Stimulated activated CD8-positive, alpha-beta memory T cell treated with anti-CD3 and anti-CD28 coated beads, Interleukin-4, amount 100 ng/mL, for 4 hours (primary cell): ENCODE measurements around the gene SEC31A.

Source experiments
- DNase-seq, 2 donors: peaks; one replicate each; pipeline ENCODE4 v3.0.0-alpha.2; 2020; ENCODE audit warnings: low read depth in 2 of 2, low spot score in 1 of 2

SEC31A gene

DNA sequence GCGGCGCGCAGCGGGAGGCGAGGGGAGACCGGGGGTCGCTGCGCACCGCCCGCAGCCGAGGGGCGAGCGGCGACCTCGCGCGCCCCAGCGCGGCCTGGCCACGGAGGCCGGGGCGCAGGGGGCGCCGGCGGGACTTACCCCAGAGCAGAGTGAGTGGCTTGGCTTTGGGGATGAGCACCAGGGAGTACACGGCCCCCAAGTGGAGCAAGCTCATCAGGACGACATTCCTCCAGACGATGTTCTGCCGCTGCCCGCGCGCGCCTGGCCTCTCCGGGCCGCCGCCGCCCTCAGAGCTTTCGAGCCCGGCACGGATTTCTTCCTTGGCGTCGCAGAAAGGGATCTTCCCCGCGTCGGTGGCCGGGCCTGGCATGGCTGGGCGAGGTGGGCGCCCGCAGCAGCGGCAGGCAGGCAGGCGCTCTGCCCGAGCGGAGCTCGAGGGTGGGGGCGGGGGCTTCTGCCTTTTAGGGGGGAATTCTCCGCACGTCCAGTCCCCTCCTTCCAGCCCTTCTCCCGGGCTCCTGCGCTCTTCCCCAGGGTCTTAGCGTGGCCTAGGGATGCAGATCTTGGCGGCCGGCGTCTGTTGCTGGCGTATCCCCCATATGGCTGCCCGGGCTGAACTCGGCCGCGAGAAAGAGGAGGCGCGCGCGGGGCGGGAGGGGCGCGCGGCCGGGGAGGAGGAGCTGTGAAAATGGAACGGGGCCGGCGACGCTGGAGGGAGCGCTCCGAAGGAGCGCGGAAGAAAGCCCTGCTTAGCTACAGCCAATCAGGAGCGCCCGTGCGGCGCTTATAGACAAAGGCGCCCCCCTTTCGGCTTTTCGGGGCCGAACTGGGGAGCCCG lies 92.6 kb downstream of the SEC31A start, which contains the start of gene SCD5:
SCD5 (minus strand) TSS at position 629 of the 838 bp plus-strand sequence; CDS start at position 370, 259 bp downstream.
- peak in 1 of 2 donors; percentile 35 for DNase-seq

DNA sequence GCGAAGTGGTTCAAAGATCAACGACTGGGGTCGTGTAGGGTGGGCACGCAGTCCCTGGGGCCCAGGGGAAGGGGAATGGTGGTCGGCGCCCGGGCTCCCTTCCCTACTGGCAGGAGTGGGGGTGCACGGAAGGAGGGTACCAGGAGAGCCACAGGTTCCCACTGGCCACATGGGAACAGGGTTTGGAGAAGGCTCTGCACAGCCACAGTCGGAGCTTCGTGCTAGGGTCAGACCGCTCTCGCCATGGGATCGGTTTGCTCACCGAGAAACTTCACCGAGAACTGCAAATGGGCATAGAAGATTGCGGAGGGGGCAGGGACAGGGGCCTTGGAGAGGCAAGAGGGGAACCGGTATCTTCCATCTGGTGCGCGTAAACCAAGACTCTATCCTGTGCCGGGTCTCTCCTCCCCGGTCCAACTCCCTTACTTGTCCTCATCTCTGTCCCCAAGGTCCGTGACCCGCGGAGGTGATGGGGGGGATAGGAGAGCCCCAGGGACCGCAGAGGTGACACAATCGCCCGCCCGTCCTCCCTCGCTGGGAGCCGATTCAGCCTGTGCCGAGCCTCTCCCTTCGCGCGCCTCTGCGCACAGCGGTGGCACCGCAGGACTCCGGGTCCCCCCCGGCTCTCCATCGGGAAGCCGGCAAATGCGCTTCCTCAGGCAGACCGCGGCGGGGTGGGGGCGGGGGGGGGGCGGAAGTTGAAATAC lies 93.4 kb downstream of the SEC31A start:
- no peak for DNase-seq

DNA sequence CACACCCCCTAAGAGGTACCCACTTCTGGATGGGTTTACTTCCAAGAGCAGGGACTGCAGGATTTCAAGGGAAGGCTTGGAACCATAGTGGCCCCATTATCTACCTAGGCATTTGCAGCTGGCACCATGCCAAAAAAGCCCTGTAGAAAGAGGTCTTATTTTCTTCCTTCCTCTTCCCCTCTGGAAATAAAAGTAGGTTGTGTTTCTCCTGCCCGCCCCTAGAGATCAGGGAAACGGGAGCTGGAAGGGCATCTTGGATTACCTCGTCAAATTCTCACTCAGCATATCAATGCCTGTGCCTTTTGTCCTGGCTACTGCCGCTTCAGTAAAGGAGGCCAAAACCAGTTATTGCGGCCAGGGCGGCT lies 93.9 kb downstream of the SEC31A start:
- no peak for DNase-seq

DNA sequence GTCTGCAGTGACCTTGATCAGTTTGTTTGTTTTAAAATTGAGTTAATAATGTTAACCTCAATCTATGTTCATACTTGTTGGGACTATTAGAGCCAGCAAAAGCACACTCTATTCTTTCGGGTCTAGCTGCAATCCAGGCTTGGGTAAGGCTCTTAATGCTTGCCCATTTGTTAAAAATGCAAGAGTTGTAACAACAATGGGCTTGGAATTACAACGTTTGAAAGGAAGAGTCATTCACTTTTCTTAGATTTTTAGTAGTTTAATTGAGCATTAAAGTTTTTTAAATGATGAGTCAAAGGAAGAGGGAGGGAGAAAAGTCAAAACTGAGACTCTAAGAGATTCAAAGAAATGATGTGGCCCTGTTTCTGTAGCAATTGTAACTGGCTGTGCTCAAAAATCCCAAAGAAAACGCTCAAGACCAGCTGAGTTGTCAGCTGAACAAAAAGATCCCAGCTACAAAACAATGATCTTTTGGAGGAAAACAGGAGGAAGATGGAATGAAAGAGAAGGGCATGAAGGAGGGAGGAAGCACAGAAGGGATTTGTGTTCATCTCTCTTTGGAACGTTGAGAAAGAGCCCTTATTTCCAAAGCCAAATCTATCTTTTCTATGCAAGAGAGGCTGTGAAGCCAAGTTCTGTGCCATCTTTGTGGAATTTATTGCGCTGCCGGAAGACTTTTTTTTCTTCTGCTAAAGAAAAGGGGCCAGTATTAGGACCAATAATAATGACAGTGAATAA lies 97.9 kb downstream of the SEC31A start:
- no peak for DNase-seq

DNA sequence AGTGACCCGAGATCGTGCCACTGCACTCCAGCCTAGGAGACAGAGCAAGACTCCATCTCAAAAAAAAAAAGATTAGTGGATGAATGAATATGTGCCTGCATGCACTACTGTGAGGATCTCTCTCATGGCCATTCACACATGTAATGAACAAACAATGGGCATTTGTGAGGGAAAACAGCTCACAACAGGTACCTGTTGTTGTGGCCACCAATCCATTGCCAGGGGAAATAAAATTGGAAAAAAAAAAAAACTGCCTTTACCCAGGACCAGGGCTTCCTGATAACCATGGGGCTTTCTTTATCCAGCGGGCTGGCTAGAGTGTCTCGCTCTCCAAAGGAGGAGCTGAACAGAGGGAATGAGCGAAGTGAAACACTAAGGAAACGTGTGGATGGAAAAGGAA lies 99.8 kb downstream of the SEC31A start:
- no peak for DNase-seq

DNA sequence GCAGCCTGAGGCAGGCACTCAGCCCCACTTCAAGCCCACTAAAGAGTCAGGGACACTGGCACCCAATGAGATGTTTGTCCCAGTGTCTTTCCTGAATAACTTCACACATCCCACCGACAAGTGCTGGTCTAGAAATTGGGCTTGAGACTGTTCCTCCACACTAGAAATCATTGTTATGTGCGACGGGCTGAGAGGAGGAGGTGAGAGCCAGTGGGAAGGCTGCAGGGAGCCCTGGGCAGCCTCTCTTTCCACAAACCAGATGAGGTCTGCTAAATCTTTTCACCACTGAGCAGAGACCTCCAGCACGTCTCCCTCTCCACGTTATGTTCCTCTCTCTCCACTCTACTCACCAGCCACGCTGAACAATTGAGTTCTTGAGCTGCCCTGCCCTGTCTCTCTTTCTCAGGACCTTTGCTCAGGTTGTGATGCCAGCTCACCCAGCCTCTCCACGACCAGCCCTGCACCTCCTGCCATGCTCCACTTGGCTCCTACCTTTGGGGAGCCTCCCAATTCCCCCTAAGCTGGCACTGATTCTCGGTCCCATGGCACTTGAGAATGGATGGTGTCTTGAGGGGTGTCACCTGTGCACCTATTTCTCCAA lies 100.8 kb downstream of the SEC31A start:
- no peak for DNase-seq

GRCh38 chr4:82789025-82789776 lies 101.8 kb downstream of the SEC31A start:
- no peak for DNase-seq

- no peak for DNase-seq
These were observed 103.6 kb downstream of the SEC31A start for GRCh38 chr4:82787342-82787741.

- no peak for DNase-seq
These were observed 104.1 kb downstream of the SEC31A start for GRCh38 chr4:82786828-82787227.

DNA sequence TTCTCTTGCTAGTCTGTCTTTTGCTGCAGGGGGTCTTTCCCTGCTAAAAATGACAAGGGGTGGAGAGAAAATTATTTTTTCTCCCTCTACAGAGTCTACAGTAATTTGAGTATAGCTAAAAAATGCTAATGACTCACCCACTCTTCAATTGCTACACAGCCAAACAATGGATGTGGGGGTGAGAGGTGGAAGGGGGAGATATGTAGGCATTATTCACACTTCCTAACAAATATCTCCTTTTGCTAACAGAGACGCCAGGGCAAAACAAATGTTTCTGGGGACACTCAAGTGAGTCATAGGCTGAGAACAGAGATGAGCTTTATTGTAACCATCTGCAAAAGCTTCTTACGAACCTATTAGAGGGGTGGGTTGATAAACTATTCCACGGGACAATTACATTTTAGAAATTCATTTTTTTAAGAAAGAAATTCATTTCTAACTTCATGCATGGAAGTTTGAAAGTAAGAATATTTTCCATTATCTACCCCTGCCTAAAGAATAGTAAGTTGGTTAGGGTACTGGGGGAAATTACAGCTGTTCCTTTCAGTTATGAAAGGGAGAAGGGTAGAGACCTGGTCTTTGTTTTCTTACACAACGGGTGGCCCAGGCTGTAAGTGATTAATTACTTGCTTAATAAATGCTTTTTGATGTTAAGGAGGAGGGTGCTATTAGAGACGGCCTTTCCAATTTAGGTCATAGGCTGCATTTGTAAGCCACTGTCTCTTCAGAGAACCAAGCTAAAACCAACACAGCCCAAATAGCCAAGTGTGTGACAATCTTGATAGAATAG lies 105.1 kb downstream of the SEC31A start:
- DNase-seq: no peak

GRCh38 chr4:82784681-82785610 lies 106.0 kb downstream of the SEC31A start:
- DNase-seq: no peak

- no peak for DNase-seq
These were observed 108.2 kb downstream of the SEC31A start for GRCh38 chr4:82782626-82783345.

- no peak for DNase-seq
These were observed 110.2 kb downstream of the SEC31A start for GRCh38 chr4:82780752-82781231.

DNA sequence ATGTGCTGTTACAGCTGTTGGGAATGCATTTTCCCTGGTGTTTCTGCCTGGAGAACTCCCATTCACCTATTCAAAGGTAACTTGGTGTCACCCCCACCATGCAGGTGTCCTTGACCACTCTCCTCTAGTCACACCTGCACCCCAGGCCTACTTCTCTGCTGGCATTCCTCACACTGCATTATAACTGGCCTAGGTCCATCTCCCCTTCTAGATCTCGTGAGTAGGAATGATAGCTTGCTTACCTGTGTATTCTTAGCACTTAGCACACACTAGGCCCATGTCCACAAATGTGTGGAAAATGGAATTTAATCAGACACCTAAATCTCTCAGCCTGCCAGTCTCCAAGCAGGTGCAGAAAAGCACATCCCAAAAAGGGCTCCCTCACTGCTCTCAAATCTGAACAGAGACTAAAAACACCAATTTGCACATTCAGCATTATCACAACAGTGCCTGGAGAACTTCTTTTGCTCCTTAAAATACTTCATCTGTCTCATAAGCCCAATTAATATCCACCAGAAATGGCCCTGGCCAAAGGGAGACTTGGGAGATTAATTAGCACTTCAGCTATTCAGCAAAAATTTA lies 110.7 kb downstream of the SEC31A start:
- DNase-seq: no peak

DNA sequence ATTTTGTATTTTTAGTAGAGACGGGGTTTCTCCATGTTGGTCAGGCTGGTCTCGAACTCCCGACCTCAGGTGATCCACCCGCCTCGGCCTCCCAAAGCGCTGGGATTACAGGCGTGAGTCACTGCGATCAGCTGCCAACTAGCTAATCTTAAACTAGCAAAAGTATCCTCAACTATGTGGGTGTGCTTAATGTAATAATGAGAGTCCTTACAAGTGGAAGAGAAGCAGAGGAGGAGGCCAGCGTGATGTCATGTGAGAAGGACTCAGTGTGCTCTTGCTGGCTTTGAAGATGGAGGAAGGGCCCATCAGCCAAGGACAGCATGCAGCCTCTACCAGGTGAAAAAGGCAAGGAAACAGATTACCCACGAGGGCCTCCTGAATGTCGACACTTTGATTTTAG lies 111.9 kb downstream of the SEC31A start:
- no peak for DNase-seq

- no peak for DNase-seq
These were observed 113.0 kb downstream of the SEC31A start for GRCh38 chr4:82777857-82778525.

- DNase-seq: no peak
These were observed 113.9 kb downstream of the SEC31A start for GRCh38 chr4:82776925-82777542.
